Gastroesophageal sphincter (tissue), 3 donors: ENCODE measurements around the gene CGNL1.

Source experiments
- POLR2A ChIP-seq, 2 donors: fragments of 450-650 bp; IDR thresholded peaks; one replicate each; pipeline ENCODE4 v1.6.1; 2017; ENCODE audit warnings: antibody characterized with exemption in 2 of 2, mild to moderate bottlenecking in 2 of 2, moderate library complexity in 1 of 2
- POLR2AphosphoS5 ChIP-seq: sonication (generic); formaldehyde crosslinking; IDR thresholded peaks from one replicate; pipeline ENCODE4 v1.6.1; 2017; ENCODE audit warnings: antibody characterized with exemption
- TF ChIP-seq, protein P1 (sequence below), 4 experiments: fragments of 200-600 bp in 2 of 4; fragments of 450-650 bp in 2 of 4; sonication (generic) in 1 of 4; IDR thresholded peaks; one replicate each; pipeline ENCODE4 v1.5.1; 2017 to 2019; ENCODE audit warnings: antibody characterized with exemption in 4 of 4, mild to moderate bottlenecking in 2 of 4, moderate library complexity in 2 of 4

DNA sequence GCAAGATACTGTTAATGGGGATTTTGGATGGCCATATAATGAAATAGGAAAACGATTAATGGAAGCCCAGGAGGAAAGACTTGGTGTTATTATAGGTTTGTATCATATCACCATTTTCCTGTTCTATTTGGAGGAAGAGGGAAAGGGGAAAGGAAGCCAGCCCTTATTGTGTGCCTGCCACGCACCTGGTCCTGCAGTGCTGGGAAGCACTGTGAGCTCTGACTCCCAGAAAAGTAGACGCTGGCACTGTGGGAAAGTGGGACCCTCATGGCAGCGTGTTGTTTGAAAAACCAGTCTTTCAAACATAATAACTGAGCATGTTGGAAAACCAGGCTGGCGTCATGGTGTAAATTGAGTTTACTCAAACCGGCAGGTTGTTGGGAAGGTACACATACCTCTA is 22.0 kb downstream of the CGNL1 start:
- no peak for TF ChIP-seq POLR2AphosphoS5
- TF ChIP-seq POLR2A (IDR thresholded peaks at IDR 0.05), result no peak
- TF ChIP-seq, protein P1, sequence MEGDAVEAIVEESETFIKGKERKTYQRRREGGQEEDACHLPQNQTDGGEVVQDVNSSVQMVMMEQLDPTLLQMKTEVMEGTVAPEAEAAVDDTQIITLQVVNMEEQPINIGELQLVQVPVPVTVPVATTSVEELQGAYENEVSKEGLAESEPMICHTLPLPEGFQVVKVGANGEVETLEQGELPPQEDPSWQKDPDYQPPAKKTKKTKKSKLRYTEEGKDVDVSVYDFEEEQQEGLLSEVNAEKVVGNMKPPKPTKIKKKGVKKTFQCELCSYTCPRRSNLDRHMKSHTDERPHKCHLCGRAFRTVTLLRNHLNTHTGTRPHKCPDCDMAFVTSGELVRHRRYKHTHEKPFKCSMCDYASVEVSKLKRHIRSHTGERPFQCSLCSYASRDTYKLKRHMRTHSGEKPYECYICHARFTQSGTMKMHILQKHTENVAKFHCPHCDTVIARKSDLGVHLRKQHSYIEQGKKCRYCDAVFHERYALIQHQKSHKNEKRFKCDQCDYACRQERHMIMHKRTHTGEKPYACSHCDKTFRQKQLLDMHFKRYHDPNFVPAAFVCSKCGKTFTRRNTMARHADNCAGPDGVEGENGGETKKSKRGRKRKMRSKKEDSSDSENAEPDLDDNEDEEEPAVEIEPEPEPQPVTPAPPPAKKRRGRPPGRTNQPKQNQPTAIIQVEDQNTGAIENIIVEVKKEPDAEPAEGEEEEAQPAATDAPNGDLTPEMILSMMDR (IDR thresholded peaks at IDR 0.05), result no peak
